Measurements from ENCODE around the gene LYSMD4. TPM values are rescaled to one million over a fixed set of nuclear protein-coding genes. Genes with fewer than 3 reads are reported as not detected.

Gene LYSMD4
- total and polyA plus RNA-seq, 8 donors = 7.9 to 13.2 (median 10.1) TPM

GRCh38 chr15:99731336-99732123, 1.7 kb downstream of the LYSMD4 start:
- H3K27ac ChIP-seq = no peak overlapping the region

GRCh38 chr15:99729920-99730319, 3.3 kb downstream of the LYSMD4 start:
- Histone ChIP-seq H3K4me1 (peaks cover 0 to 15% of the 10 kb centered on the region in 2 donors), H3K9me3 (no peaks in the 10 kb centered on the region), H3K4me3 (no peak overlapping the region), H3K27me3 (no peaks in the 10 kb centered on the region), H3K36me3 (peaks cover 0 to 19% of the 10 kb centered on the region in 2 donors), H3K27ac (no peak overlapping the region)
- no peak for ATAC-seq
- no peak for TF ChIP-seq CTCF (IDR thresholded peaks at IDR 0.05)
- intact Hi-C loops (cut with DNase I) = loop anchor here in 1 of 2 donors (10.0 kb wide), 1 partner anchor 445 kb away; no protein-coding TSS in a partner anchor
- peak in 2 of 4 donors; percentile 62 to 71 for DNase-seq

More at GRCh38 chr15:99731336-99732123, 1.7 kb downstream of the LYSMD4 start:
- intact Hi-C loops (cut with DNase I) = no loop called here
- Histone ChIP-seq H3K9me3 (no peaks in the 10 kb centered on the region), H3K4me1 (peaks cover 0 to 15% of the 10 kb centered on the region in 2 donors), H3K27me3 (no peaks in the 10 kb centered on the region), H3K36me3 (peaks cover 0 to 19% of the 10 kb centered on the region in 2 donors), H3K4me3 (no peak overlapping the region)
- no peak for DNase-seq
- no peak for TF ChIP-seq CTCF (IDR thresholded peaks at IDR 0.05)
- ATAC-seq = no peak

- Histone ChIP-seq H3K4me3 (no peak overlapping the region), H3K36me3 (peaks cover 0 to 19% of the 10 kb centered on the region in 2 donors), H3K4me1 (peaks cover 0 to 15% of the 10 kb centered on the region in 2 donors), H3K9me3 (no peaks in the 10 kb centered on the region), H3K27me3 (no peaks in the 10 kb centered on the region), H3K27ac (no peak overlapping the region)
- no peak for TF ChIP-seq CTCF (IDR thresholded peaks at IDR 0.05)
- ATAC-seq (no peak), DNase-seq (no peak)
- intact Hi-C loops (cut with DNase I) = loop anchor here in 1 of 2 donors (10.0 kb wide), 1 partner anchor 445 kb away; no protein-coding TSS in a partner anchor
Observed at GRCh38 chr15:99729327-99729726, 3.9 kb downstream of the LYSMD4 start.

GRCh38 chr15:99728916-99729315, 4.3 kb downstream of the LYSMD4 start:
- Histone ChIP-seq H3K36me3 (peaks cover 0 to 19% of the 10 kb centered on the region in 2 donors), H3K27ac (no peak overlapping the region), H3K9me3 (no peaks in the 10 kb centered on the region), H3K4me3 (no peak overlapping the region), H3K27me3 (no peaks in the 10 kb centered on the region), H3K4me1 (peaks cover 0 to 15% of the 10 kb centered on the region in 2 donors)
- DNase-seq (no peak), ATAC-seq (no peak)
- TF ChIP-seq CTCF (IDR thresholded peaks at IDR 0.05) = no peak
- intact Hi-C loops (cut with DNase I) = loop anchor here in 1 of 2 donors (10.0 kb wide), 1 partner anchor 444 kb away; no protein-coding TSS in a partner anchor

GRCh38 chr15:99727733-99728132, 5.5 kb downstream of the LYSMD4 start:
- ATAC-seq (no peak), DNase-seq (no peak)
- no peak overlapping the region for H3K4me3 ChIP-seq
- H3K27me3 ChIP-seq = no peaks in the 10 kb centered on the region
- H3K36me3 ChIP-seq = peaks cover 0 to 19% of the 10 kb centered on the region in 2 donors
- H3K9me3 ChIP-seq = no peaks in the 10 kb centered on the region
- intact Hi-C loops (cut with DNase I) = loop anchor here in 1 of 2 donors (10.0 kb wide), 1 partner anchor 443 kb away; no protein-coding TSS in a partner anchor
- TF ChIP-seq CTCF (IDR thresholded peaks at IDR 0.05) = no peak
- no peak overlapping the region for H3K27ac ChIP-seq
- peaks cover 0 to 12% of the 10 kb centered on the region in 2 donors for H3K4me1 ChIP-seq
